ENCODE data around the gene TMED7. TPM values are rescaled to one million over a fixed set of nuclear protein-coding genes. Genes with fewer than 3 reads are reported as not detected.

Gene TMED7
- total and polyA plus RNA-seq, 2 of the 8 experiments (the other 6 are each of a cell fraction or from before 2014, with no cell fraction given) = 43.8 to 75.2 TPM

- H2BK120ac ChIP-seq (replicated peaks; ENCODE audit: low read depth, low read length) = no peak overlapping the region
- H4K91ac ChIP-seq (replicated peaks; ENCODE audit: insufficient read length, low read length) = no peak overlapping the region
- no peak overlapping the region for H2AFZ ChIP-seq (ENCODE audit: low read length)
- H2BK12ac ChIP-seq (ENCODE audit: low read depth, low read length) = no peak overlapping the region
- no peaks in the 10 kb centered on the region for H3K9me3 ChIP-seq (ENCODE audit: insufficient read depth in 2 of 2, low read depth in 1 of 2, low read length in 1 of 2)
- ChIA-PET CTCF (ENCODE audit: partially characterized antibody) (interaction anchor here (0.6 to 1.2 kb wide), 6 partner anchors 9 to 309 kb away, joined by 3 to 4 read pairs (median 3); no protein-coding TSS in a partner anchor), POLR2A (ENCODE audit: partially characterized antibody) (no interaction called here)
- no peak overlapping the region for H2AK5ac ChIP-seq (ENCODE audit: low read depth, low read length)
- no peak overlapping the region for H3K4me2 ChIP-seq (ENCODE audit: insufficient read depth in 1 of 2, low read depth in 2 of 2, low read length in 2 of 2)
- H3K56ac ChIP-seq (replicated peaks; ENCODE audit: insufficient read length, low read depth, low read length) = no peak overlapping the region
- no peaks in the 10 kb centered on the region for H3K36me3 ChIP-seq (ENCODE audit: control insufficient read depth in 2 of 4, insufficient read depth in 4 of 4, low read length in 3 of 4)
- no peak overlapping the region for H4K5ac ChIP-seq (ENCODE audit: insufficient read length, low read depth, low read length)
- no peaks in the 10 kb centered on the region for H3K79me1 ChIP-seq (ENCODE audit: low read depth, low read length)
- DNase-seq (ENCODE audit: low read depth in 1 of 2, low spot score in 2 of 2) (no peak), FAIRE-seq (no peak)
- no peaks in the 10 kb centered on the region for H3K79me2 ChIP-seq (ENCODE audit: control insufficient read depth in 1 of 2, insufficient read depth in 2 of 2, low read length in 2 of 2)
- H3K9ac ChIP-seq (replicated peaks in 1 of 4; ENCODE audit: extremely low read depth in 1 of 4, low read depth in 3 of 4, low read length in 3 of 4) = no peak overlapping the region
- no peaks in the 10 kb centered on the region for H3K27me3 ChIP-seq (replicated peaks in 1 of 4; ENCODE audit: control insufficient read depth in 3 of 4, extremely low read depth in 1 of 4, insufficient read depth in 3 of 4, low read length in 3 of 4)
- H2BK20ac ChIP-seq (ENCODE audit: low read length) = no peak overlapping the region
- H4K20me1 ChIP-seq (replicated peaks in 1 of 2; ENCODE audit: control insufficient read depth in 1 of 2, insufficient read depth in 2 of 2, low read length in 2 of 2) = no peaks in the 10 kb centered on the region
- H4K8ac ChIP-seq (ENCODE audit: extremely low read depth, insufficient read depth, low read length) = no peak overlapping the region
- H2BK15ac ChIP-seq (ENCODE audit: low read length) = no peak overlapping the region
- 90% methylated on average over 1 of the region's 1 CpG; no CpG with 5 or more reads in 1 of the 2 experiments for WGBS, 2 experiments (ENCODE audit: extremely low coverage in 1 of 2, insufficient coverage in 1 of 2, insufficient read length in 1 of 2, insufficient replicate concordance in 2 of 2, low coverage in 1 of 2, low lambda C conversion rate in 2 of 2, missing lambda C conversion rate in 1 of 2)
- H3K4ac ChIP-seq (replicated peaks; ENCODE audit: insufficient read length, low read depth, low read length) = no peak overlapping the region
- no peaks in the 10 kb centered on the region for H3K23me2 ChIP-seq (ENCODE audit: low read depth, low read length)
- H3K4me1 ChIP-seq (replicated peaks in 1 of 4; ENCODE audit: control insufficient read depth in 3 of 4, insufficient read depth in 4 of 4, low read length in 3 of 4) = no peaks in the 10 kb centered on the region; a peak in 1 of 7 replicates
- H3K14ac ChIP-seq (ENCODE audit: insufficient read length) = no peak overlapping the region
- no peak overlapping the region for H3K23ac ChIP-seq (ENCODE audit: insufficient read length)
- H3K4me3 ChIP-seq (ENCODE audit: extremely low read depth in 1 of 4, insufficient read depth in 2 of 4, low read depth in 3 of 4, low read length in 4 of 4) = no peak overlapping the region
- H3K18ac ChIP-seq (ENCODE audit: extremely low read depth, low read length) = no peak overlapping the region
- no peak overlapping the region for H2BK5ac ChIP-seq (ENCODE audit: low read depth, low read length)
- H3K27ac ChIP-seq (ENCODE audit: low read depth, low read length) = no peak overlapping the region
- no peak for TF ChIP-seq KDM4A (IDR thresholded peaks at IDR 0.05; ENCODE audit: low read depth, low read length, severe bottlenecking)
- TF ChIP-seq NANOG (IDR thresholded peaks at IDR 0.05; ENCODE audit: insufficient read depth, low read depth, low read length, poor library complexity, severe bottlenecking) = no peak
- TF ChIP-seq CHD2 (IDR thresholded peaks at IDR 0.05; ENCODE audit: low read length) = no peak
- no peak for TF ChIP-seq SIRT6 (IDR thresholded peaks at IDR 0.05; ENCODE audit: low read length)
- no peak for TF ChIP-seq RAD21 (IDR thresholded peaks at IDR 0.05 in 1 of 2, conservative IDR thresholded peaks at IDR 0.05 in 1 of 2; ENCODE audit: low read depth in 2 of 2, low read length in 2 of 2)
- no peak for TF ChIP-seq JUND (IDR thresholded peaks at IDR 0.05; ENCODE audit: low read length)
- TF ChIP-seq CHD1 (IDR thresholded peaks at IDR 0.05; ENCODE audit: low read depth, low read length) = no peak
- no peak for TF ChIP-seq RFX5 (IDR thresholded peaks at IDR 0.05; ENCODE audit: borderline replicate concordance, low read depth, low read length)
- TF ChIP-seq CTBP2 (IDR thresholded peaks at IDR 0.05; ENCODE audit: borderline replicate concordance, insufficient read depth, insufficient read length, low read length) = no peak
- no peak for TF ChIP-seq POLR2A (IDR thresholded peaks at IDR 0.05; ENCODE audit: control extremely low read depth in 1 of 2, low read depth in 2 of 2, low read length in 2 of 2)
- no peak for TF ChIP-seq CBX8 (IDR thresholded peaks at IDR 0.05; ENCODE audit: borderline replicate concordance, low read depth, low read length)
- TF ChIP-seq YY1 (IDR thresholded peaks at IDR 0.05; ENCODE audit: low read depth, low read length) = no peak
- TF ChIP-seq KDM5A (IDR thresholded peaks at IDR 0.05; ENCODE audit: low read length) = no peak
- TF ChIP-seq, protein P1, sequence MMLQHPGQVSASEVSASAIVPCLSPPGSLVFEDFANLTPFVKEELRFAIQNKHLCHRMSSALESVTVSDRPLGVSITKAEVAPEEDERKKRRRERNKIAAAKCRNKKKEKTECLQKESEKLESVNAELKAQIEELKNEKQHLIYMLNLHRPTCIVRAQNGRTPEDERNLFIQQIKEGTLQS (IDR thresholded peaks at IDR 0.05; ENCODE audit: insufficient read depth, low read depth, low read length) = no peak
These were observed 40.6 kb downstream of the TMED7 start for GRCh38 chr5:115585265-115585664.
